Stimulated activated CD8-positive, alpha-beta memory T cell treated with anti-CD3 and anti-CD28 coated beads, Interleukin-2, amount 100 ng/mL, for 1 hour (primary cell): Measurements from ENCODE around the gene LRP1B.
"Not testable (repeated sequence)": the region's sequence is repeated elsewhere in the genome, so short reads cannot be mapped to it uniquely, and the experiment has no call there.

Experiments
- DNase-seq, 2 donors: peaks; one replicate each; pipeline ENCODE4 v3.0.0-alpha.2; 2020; ENCODE audit warnings: low read depth in 2 of 2

LRP1B gene

GRCh38 chr2:140552634-140553033, 1578.2 kb downstream of the LRP1B start:
- DNase-seq = no peak

- DNase-seq = no peak
These were observed 1579.5 kb downstream of the LRP1B start for GRCh38 chr2:140551287-140551686.

- DNase-seq = no peak
These were observed 1580.0 kb downstream of the LRP1B start for GRCh38 chr2:140550821-140551220.

- not testable (repeated sequence) for DNase-seq
These were observed 1586.0 kb downstream of the LRP1B start for GRCh38 chr2:140544769-140545168.

GRCh38 chr2:140542627-140543026, 1588.2 kb downstream of the LRP1B start:
- DNase-seq = no peak

GRCh38 chr2:140539242-140539875, 1591.5 kb downstream of the LRP1B start:
- DNase-seq = no peak

GRCh38 chr2:140529706-140530105, 1601.1 kb downstream of the LRP1B start:
- DNase-seq = no peak

- no peak for DNase-seq
These were observed 1601.8 kb downstream of the LRP1B start for GRCh38 chr2:140528982-140529381.

- no peak for DNase-seq
These were observed 1604.2 kb downstream of the LRP1B start for GRCh38 chr2:140526575-140526974.

GRCh38 chr2:140512106-140512505, 1618.7 kb downstream of the LRP1B start:
- no peak for DNase-seq

- no peak for DNase-seq
These were observed 1621.1 kb downstream of the LRP1B start for GRCh38 chr2:140509765-140510164.

GRCh38 chr2:140508756-140509155, 1622.1 kb downstream of the LRP1B start:
- DNase-seq = no peak

GRCh38 chr2:140506606-140507005, 1624.2 kb downstream of the LRP1B start:
- no peak for DNase-seq

GRCh38 chr2:140504601-140505000, 1626.2 kb downstream of the LRP1B start:
- no peak for DNase-seq

GRCh38 chr2:140502951-140503630, 1627.7 kb downstream of the LRP1B start:
- DNase-seq = no peak

GRCh38 chr2:140498360-140498759, 1632.5 kb downstream of the LRP1B start:
- no peak for DNase-seq

- DNase-seq = no peak
These were observed 1634.1 kb downstream of the LRP1B start for GRCh38 chr2:140496714-140497113.

GRCh38 chr2:140491876-140492275, 1638.9 kb downstream of the LRP1B start:
- DNase-seq = no peak

- DNase-seq = no peak
These were observed 1641.6 kb downstream of the LRP1B start for GRCh38 chr2:140489193-140489592.

- no peak for DNase-seq
These were observed 1649.7 kb downstream of the LRP1B start for GRCh38 chr2:140481136-140481535.

- no peak for DNase-seq
These were observed 1657.0 kb downstream of the LRP1B start for GRCh38 chr2:140473851-140474250.

- no peak for DNase-seq
These were observed 1658.1 kb downstream of the LRP1B start for GRCh38 chr2:140472676-140473075.

- no peak for DNase-seq
These were observed 1665.5 kb downstream of the LRP1B start for GRCh38 chr2:140465301-140465700.

- DNase-seq = no peak
These were observed 1667.8 kb downstream of the LRP1B start for GRCh38 chr2:140462990-140463389.
